Hepatocyte (in vitro differentiated cells): ENCODE results near the gene SLX4. TPM values are rescaled to one million over a fixed set of nuclear protein-coding genes. Genes with fewer than 3 reads are reported as not detected.

Experiments
- DNase-seq: peaks from one replicate; pipeline ENCODE4 v3.0.0-alpha.2; 2016; ENCODE audit warnings: low spot score
- H2AFZ ChIP-seq: fragments of 200-600 bp; sonication (generic); 2 replicates; pipeline ENCODE4 v1.6.0; 2016; ENCODE audit warnings: antibody characterized with exemption, mild to moderate bottlenecking
- H3K27ac ChIP-seq: fragments of 200-600 bp; sonication (generic); 2 replicates; pipeline ENCODE4 v1.5.1; 2016; ENCODE audit warnings: mild to moderate bottlenecking
- H3K27me3 ChIP-seq: fragments of 200-600 bp; sonication (generic); 2 replicates; pipeline ENCODE4 v1.6.1; 2016
- H3K36me3 ChIP-seq: fragments of 200-600 bp; sonication (generic); replicated peaks from 2 replicates; pipeline ENCODE4 v1.5.1; 2016; ENCODE audit warnings: low read depth; ENCODE audit not compliant: insufficient read depth
- H3K4me1 ChIP-seq: fragments of 200-600 bp; sonication (generic); 2 replicates; pipeline ENCODE4 v1.5.1; 2016; ENCODE audit warnings: mild to moderate bottlenecking, moderate library complexity; ENCODE audit not compliant: insufficient read depth
- H3K4me2 ChIP-seq: fragments of 200-600 bp; sonication (generic); 2 replicates; pipeline ENCODE4 v1.6.0; 2016
- H3K4me3 ChIP-seq: fragments of 200-600 bp; sonication (generic); 2 replicates; pipeline ENCODE4 v1.5.1; 2016; ENCODE audit warnings: mild to moderate bottlenecking
- H3K79me2 ChIP-seq: fragments of 200-600 bp; sonication (generic); 2 replicates; pipeline ENCODE4 v1.6.0; 2017; ENCODE audit warnings: mild to moderate bottlenecking
- H3K9me2 ChIP-seq: fragments of 200-600 bp; sonication (generic); replicated peaks from 2 replicates; pipeline ENCODE4 v1.6.0; 2017; ENCODE audit warnings: mild to moderate bottlenecking; ENCODE audit not compliant: insufficient read depth
- H3K9me3 ChIP-seq: fragments of 200-600 bp; sonication (generic); 2 replicates; pipeline ENCODE4 v1.5.1; 2016; ENCODE audit warnings: low read depth, mild to moderate bottlenecking
- H4K20me1 ChIP-seq: fragments of 200-600 bp; sonication (generic); 2 replicates; pipeline ENCODE4 v1.6.0; 2016; ENCODE audit warnings: mild to moderate bottlenecking; ENCODE audit not compliant: insufficient read depth, poor library complexity, severe bottlenecking
- CTCF ChIP-seq: fragments of 200-600 bp; sonication (generic); IDR thresholded peaks from 2 replicates; pipeline ENCODE4 v1.5.1; 2016; ENCODE audit warnings: antibody characterized with exemption, mild to moderate bottlenecking; ENCODE audit not compliant: poor library complexity
- EZH2 ChIP-seq: fragments of 200-600 bp; sonication (generic); IDR thresholded peaks from 2 replicates; pipeline ENCODE4 v1.6.1; 2016; ENCODE audit warnings: antibody characterized with exemption, mild to moderate bottlenecking, borderline replicate concordance
- EZH2phosphoT487 ChIP-seq: fragments of 200-600 bp; sonication (generic); IDR thresholded peaks from one replicate; pipeline ENCODE4 v1.6.1; 2018; ENCODE audit warnings: antibody characterized with exemption, mild to moderate bottlenecking, low read depth, moderate library complexity; ENCODE audit not compliant: unreplicated experiment, severe bottlenecking
- WGBS: methylation state at CpG from one replicate; pipeline ENCODE4 v1.1.6; 2016; ENCODE audit warnings: low lambda C conversion rate; ENCODE audit errors: missing lambda C conversion rate; 5-methylcytosine and 5-hydroxymethylcytosine counted together
- polyA plus RNA-seq: library from polyadenylated mRNA; unstranded; fragments of >200 nt; fragmentation: Nextera tagmentation; extraction: Ambion mirVana; gene quantifications from 2 replicates; pipeline ENCODE4 v1.2.1, GENCODE V29; 2016
- total RNA-seq: library from RNA; depleted of rRNA; stranded (reverse); fragments of >200 nt; gene quantifications from 2 replicates; pipeline ENCODE4 v1.2.3, GENCODE V29; 2014

The SLX4 gene
- total and polyA plus RNA-seq, 2 experiments from 2014 or later, result 1.9 to 4.6 TPM

GRCh38 chr16:3623642-3624041 is 12.2 kb upstream of the SLX4 start:
- H2AFZ ChIP-seq, result no peak overlapping the region
- no peaks in the 10 kb centered on the region for H3K9me2 ChIP-seq
- DNase-seq, result no peak
- no peaks in the 10 kb centered on the region for H3K27me3 ChIP-seq
- TF ChIP-seq EZH2 (no peak), EZH2phosphoT487 (no peak), CTCF (no peak)
- H4K20me1 ChIP-seq, result peaks cover 2% of the 10 kb centered on the region
- no peaks in the 10 kb centered on the region for H3K9me3 ChIP-seq
- no peak overlapping the region for H3K4me2 ChIP-seq
- no peak overlapping the region for H3K27ac ChIP-seq
- no peak overlapping the region for H3K4me3 ChIP-seq
- no peaks in the 10 kb centered on the region for H3K36me3 ChIP-seq
- H3K4me1 ChIP-seq, result no peaks in the 10 kb centered on the region
- H3K79me2 ChIP-seq, result peaks cover 68% of the 10 kb centered on the region
- WGBS, result 90% methylated on average over 3 of the region's 3 CpGs

GRCh38 chr16:3618769-3619141 is 7.3 kb upstream of the SLX4 start:
- TF ChIP-seq EZH2, result no peak
- no peak for TF ChIP-seq CTCF
- no peak for TF ChIP-seq EZH2phosphoT487
- WGBS, result 88% methylated on average over 3 of the region's 3 CpGs
- Histone ChIP-seq H3K36me3 (no peaks in the 10 kb centered on the region), H3K79me2 (peaks cover 85% of the 10 kb centered on the region), H3K27ac (peak overlapping the region; percentile 34), H2AFZ (no peak overlapping the region), H4K20me1 (peaks cover 2% of the 10 kb centered on the region), H3K4me1 (no peaks in the 10 kb centered on the region), H3K4me3 (no peak overlapping the region), H3K9me3 (no peaks in the 10 kb centered on the region), H3K9me2 (no peaks in the 10 kb centered on the region), H3K4me2 (no peak overlapping the region), H3K27me3 (no peaks in the 10 kb centered on the region)
- no peak for DNase-seq

- Histone ChIP-seq H2AFZ (no peak overlapping the region), H3K27ac (no peak overlapping the region), H3K36me3 (no peaks in the 10 kb centered on the region), H3K4me1 (peaks cover 18% of the 10 kb centered on the region), H3K79me2 (peaks cover 67% of the 10 kb centered on the region), H3K9me3 (no peaks in the 10 kb centered on the region), H3K4me3 (peak overlapping the region; percentile 96), H4K20me1 (no peaks in the 10 kb centered on the region), H3K4me2 (peak overlapping the region; percentile 77), H3K9me2 (no peaks in the 10 kb centered on the region), H3K27me3 (no peaks in the 10 kb centered on the region)
- TF ChIP-seq CTCF (no peak), EZH2 (no peak), EZH2phosphoT487 (no peak)
- no peak for DNase-seq
- WGBS, result 87% methylated on average over 29 of the region's 34 CpGs
These were observed 1.4 kb upstream of the SLX4 start for GRCh38 chr16:3612510-3613466.
